Activated T-cell treated with anti-CD3 and anti-CD28 coated beads for 48 hours (primary cell): ENCODE results near the gene MEMO1.
"Not testable (repeated sequence)": the region's sequence is repeated elsewhere in the genome, so short reads cannot be mapped to it uniquely, and the experiment has no call there.

Experiments
- DNase-seq: peaks from one replicate; pipeline ENCODE4 v3.0.0-alpha.2; 2020; ENCODE audit warnings: low read depth

MEMO1 gene

GRCh38 chr2:31907491-31907890, 103.3 kb downstream of the MEMO1 start:
- DNase-seq = not testable (repeated sequence)

GRCh38 chr2:31903109-31903780, 107.6 kb downstream of the MEMO1 start:
- no peak for DNase-seq

DNA sequence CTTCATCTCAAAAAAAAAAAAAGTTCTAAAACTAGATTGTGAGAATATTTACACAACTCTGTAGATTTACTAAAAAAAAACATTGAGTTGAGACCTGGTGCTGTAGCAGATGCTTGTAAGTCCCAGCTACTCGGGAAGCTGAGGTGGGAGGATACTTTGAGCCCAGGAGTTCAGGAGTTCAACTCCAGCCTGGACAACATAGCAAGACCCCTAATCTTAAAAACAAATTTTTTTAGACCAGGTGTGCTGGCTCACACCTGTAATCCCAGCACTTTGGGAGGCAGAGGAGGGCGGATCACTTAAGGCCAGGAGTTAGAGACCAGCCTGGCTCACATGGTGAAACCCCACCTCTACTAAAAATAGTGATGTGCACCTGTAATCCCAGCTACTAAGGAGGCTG, 108.9 kb downstream of the MEMO1 start:
- DNase-seq = no peak

DNA sequence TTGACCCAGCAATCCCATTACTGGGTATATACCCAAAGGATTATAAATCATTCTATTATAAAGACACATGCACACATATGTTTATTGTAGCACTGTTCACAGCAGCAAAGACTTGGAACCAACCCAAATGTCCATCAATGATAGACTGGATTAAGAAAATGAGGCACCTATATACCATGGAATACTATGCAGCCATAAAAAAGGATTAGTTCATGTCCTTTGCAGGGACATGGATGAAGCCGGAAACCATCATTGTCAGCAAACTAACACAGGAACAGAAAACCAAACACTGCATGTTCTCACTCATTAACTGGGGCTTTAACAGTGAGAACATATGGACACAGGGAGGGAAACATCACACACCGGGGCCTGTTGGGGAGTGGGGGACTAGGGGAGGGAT, 110.7 kb downstream of the MEMO1 start:
- DNase-seq = not testable (repeated sequence)

DNA sequence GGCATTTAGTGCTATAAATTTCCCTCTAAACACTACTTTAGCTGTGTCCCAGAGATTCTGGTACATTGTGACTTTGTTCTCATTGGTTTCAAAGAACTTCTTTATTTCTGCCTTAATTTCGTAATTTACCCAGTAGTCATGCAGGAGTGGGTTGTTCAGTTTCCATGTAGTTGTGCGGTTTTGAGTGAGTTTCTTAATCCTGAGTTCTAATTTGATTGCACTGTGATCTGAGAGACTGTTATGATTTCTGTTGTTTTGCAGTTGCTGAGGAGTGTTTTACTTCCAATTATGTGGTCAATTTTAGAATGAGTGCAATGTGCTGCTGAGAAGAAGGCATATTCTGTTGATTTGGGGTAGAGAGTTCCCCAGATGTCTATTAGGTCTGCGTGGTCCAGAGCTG, 112.5 kb downstream of the MEMO1 start:
- DNase-seq = not testable (repeated sequence)

DNA sequence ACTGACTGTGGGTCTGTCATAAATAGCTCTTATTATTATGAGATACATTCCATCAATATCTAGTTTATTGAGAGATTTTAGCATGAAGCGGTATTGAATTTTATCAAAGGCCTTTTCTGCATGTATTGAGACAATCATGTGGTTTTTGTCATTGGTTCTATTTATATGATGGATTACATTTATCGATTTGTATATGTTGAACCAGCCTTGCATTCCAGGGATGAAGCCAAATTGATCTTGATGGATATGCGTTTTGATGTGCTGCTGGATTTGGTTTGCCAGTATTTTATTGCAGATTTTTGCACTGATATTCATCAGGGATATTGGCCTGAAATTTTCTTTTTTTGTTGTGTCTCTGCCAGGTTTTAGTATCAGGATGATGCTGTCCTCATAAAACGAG, 113.5 kb downstream of the MEMO1 start:
- not testable (repeated sequence) for DNase-seq

DNA sequence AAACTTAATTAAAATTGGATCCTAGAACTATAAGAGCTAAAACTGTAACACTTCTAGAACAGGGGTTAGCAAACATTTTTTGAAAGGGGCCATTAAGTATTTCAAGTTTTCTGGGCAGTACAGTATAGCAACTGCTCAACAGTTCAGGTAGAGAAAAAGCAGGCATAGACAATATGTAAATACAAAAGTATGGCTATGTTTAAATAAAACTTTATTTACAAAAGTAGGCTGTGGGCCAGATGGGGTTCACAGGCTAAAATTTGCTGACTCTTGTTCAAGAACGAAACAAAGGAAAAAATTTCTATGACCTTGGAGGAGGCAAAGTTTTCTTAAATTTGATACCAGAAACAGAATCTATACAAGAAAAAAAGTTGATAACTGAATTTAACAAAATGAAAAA, 114.5 kb downstream of the MEMO1 start:
- DNase-seq = no peak

DNA sequence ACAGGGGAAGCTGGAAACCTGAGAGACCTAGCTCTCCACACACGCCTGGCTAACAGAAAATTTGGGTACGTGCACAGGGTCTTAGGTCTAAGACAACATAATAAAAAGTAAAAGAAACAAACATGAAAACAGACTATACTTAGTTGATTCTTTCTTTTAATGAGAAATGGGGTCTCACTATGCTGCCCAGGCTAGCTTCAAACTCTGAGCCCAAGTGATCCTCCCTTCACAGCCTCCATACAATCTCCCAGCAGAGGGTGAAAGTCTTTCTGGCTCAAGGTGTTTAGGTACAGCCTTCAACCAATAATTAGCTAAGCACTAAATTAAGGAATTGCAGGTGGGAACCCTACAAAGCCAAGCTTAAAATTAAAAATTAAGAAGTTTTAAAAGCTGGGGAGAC, 116.2 kb downstream of the MEMO1 start:
- no peak for DNase-seq

DNA sequence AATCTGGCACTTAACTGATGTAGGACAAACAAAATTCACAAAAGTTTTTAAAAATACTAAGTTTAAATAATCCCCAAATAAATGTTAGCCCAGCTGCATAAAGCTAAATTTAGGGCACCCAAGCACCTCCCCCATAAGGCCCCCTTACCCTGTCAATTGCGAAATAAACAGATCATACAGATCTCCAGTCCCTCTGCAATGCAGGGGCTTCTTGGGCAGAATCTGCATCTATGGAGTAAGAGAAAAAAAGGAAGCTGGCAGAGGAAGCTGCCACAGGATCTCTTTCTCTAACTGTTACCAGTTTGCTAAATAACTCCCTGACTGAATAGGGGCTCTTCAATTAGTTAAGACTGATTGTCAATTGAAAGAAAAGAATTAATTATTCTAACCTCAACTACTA, 117.7 kb downstream of the MEMO1 start:
- no peak for DNase-seq

GRCh38 chr2:31889044-31889443, 121.8 kb downstream of the MEMO1 start:
- DNase-seq = no peak

- DNase-seq = no peak
Observed at GRCh38 chr2:31888550-31888949, 122.3 kb downstream of the MEMO1 start.

- DNase-seq = no peak
Observed at GRCh38 chr2:31886700-31887099, 124.1 kb downstream of the MEMO1 start.

GRCh38 chr2:31877008-31877407, 133.8 kb downstream of the MEMO1 start:
- no peak for DNase-seq

- DNase-seq = no peak
Observed at GRCh38 chr2:31874071-31874470, 136.7 kb downstream of the MEMO1 start.

DNA sequence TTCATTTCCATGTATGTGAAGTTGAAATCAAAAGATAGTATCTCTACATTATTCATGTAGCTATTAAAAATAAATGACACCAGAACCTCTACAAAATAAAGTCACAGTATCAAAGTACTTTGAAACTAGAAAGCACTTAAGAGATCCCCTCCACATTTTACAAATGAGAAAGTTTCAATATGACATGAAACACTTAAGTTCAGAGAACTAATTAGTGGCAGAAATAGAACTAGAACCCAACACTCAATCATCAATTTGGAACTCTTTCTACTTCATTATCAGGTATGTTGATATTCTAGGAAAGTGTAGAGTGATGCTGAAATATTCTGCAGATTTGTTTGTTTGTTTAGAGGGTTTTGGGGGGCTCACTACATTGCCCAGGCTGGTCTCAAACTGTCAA, 145.6 kb downstream of the MEMO1 start:
- DNase-seq = no peak

DNA sequence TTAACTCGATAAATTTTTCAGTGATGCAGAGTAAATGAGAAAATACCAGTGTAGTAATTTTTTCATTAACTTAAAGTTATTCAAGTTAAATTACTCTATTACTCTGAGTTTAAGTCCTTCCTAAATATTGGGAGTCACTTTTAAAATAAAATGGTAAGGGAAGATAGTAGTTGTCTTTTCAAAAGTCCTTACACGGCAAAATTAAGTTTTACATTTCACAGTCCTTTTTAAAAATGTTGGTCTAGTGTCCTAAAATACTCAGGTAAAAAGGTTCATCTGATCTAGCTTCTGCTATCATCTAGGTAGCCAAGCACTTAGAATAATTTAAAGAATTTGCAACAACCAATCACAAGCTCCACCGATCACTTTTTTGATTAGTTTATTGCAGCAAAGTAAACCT, 146.9 kb downstream of the MEMO1 start:
- DNase-seq = no peak

DNA sequence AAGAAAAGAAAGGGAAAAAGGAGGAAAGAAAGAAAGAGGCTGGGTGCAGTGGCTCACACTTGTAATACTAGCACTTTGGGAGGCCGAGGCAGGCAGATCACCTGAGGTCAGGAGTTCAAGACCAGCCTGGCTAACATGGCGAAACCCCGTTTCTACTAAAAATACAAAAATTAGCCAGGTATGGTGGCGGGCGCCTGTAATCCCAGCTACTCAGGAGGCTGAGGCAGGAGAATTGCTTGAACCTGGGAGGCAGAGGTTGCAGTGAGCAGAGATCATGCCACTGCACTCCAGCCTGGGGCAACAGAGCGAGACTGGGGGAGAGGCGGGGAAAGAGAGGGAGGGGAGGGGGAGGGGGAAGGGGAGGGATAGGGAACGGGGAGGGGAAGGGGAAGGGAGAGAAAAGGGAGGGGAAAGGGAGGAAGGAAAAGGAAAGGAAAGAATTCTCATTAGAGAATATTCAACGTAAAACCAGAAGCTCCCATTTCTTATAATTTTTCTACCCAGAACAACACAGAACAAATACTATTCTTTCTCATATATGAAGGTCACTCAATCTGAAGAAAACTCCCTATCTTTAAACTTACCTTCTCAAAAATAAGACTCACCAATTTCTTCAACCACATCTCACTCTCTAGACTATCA, 147.7 kb downstream of the MEMO1 start:
- DNase-seq = not testable (repeated sequence)

DNA sequence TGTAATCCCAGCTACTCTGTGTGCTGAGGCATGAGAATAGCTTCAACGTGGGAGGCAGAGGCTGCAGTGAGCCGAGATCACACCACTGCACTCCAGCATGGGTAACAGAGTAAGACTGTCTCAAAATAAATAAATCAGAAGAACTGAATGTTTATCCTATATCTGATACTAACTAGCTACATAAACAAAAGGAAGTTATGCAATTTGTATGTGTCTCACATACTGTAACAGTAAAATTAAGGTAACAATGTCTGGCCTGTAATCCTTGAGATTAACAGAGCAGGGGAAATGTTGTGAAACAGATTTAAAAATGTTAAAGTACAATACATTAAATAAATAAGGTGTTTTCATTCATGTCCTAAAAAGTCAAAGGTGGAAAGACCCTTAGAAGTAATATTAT, 150.8 kb downstream of the MEMO1 start:
- DNase-seq = no peak

GRCh38 chr2:31853521-31853920, 157.3 kb downstream of the MEMO1 start:
- DNase-seq = no peak

DNA sequence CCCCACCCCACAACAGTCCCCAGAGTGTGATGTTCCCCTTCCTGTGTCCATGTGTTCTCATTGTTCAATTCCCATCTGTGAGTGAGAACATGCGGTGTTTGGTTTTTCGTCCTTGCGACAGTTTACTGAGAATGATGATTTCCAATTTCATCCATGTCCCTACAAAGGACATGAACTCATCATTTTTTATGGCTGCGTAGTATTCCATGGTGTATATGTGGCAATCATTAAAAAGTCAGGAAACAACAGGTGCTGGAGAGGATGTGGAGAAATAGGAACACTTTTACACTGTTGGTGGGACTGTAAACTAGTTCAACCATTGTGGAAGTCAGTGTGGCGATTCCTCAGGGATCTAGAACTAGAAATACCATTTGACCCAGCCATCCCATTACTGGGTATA, 168.7 kb downstream of the MEMO1 start:
- not testable (repeated sequence) for DNase-seq

DNA sequence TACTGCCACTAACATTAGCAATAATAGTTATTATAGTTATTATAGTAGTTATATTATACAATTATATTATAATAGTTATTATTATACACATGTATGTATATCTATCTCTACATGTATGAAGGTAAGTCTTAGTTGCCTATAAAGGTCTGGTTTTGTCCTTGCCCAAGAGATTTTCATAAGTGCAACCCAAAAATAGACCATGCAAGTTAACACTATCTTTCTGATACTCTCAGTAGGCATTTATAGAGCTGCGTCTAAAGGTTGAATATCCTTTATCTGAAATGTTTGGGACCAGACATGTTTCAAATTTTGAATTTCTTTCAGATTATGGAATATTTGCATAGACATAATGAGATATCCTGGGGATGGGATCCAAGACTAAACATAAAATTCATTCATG, 175.4 kb downstream of the MEMO1 start:
- DNase-seq = no peak

GRCh38 chr2:31832363-31832762, 178.4 kb downstream of the MEMO1 start:
- DNase-seq = no peak

- DNase-seq = no peak
Observed at GRCh38 chr2:31831585-31831984, 179.2 kb downstream of the MEMO1 start.

GRCh38 chr2:31828891-31829290, 181.9 kb downstream of the MEMO1 start:
- DNase-seq = no peak
